Measurements from ENCODE around the gene SART3.

The SART3 gene, protein sequence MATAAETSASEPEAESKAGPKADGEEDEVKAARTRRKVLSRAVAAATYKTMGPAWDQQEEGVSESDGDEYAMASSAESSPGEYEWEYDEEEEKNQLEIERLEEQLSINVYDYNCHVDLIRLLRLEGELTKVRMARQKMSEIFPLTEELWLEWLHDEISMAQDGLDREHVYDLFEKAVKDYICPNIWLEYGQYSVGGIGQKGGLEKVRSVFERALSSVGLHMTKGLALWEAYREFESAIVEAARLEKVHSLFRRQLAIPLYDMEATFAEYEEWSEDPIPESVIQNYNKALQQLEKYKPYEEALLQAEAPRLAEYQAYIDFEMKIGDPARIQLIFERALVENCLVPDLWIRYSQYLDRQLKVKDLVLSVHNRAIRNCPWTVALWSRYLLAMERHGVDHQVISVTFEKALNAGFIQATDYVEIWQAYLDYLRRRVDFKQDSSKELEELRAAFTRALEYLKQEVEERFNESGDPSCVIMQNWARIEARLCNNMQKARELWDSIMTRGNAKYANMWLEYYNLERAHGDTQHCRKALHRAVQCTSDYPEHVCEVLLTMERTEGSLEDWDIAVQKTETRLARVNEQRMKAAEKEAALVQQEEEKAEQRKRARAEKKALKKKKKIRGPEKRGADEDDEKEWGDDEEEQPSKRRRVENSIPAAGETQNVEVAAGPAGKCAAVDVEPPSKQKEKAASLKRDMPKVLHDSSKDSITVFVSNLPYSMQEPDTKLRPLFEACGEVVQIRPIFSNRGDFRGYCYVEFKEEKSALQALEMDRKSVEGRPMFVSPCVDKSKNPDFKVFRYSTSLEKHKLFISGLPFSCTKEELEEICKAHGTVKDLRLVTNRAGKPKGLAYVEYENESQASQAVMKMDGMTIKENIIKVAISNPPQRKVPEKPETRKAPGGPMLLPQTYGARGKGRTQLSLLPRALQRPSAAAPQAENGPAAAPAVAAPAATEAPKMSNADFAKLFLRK

GRCh38 chr12:108560752-108561719, at the start of gene SART3:
TSS of gene SART3 (minus strand) at chr12:108561173. CDS start at chr12:108561154, 19 bp downstream.
- DNase-seq (ENCODE audit: low spot score), result peak; percentile 93

- DNase-seq (ENCODE audit: low spot score), result no peak
Observed at GRCh38 chr12:108610336-108610815, 49.4 kb upstream of the SART3 start.

DNA sequence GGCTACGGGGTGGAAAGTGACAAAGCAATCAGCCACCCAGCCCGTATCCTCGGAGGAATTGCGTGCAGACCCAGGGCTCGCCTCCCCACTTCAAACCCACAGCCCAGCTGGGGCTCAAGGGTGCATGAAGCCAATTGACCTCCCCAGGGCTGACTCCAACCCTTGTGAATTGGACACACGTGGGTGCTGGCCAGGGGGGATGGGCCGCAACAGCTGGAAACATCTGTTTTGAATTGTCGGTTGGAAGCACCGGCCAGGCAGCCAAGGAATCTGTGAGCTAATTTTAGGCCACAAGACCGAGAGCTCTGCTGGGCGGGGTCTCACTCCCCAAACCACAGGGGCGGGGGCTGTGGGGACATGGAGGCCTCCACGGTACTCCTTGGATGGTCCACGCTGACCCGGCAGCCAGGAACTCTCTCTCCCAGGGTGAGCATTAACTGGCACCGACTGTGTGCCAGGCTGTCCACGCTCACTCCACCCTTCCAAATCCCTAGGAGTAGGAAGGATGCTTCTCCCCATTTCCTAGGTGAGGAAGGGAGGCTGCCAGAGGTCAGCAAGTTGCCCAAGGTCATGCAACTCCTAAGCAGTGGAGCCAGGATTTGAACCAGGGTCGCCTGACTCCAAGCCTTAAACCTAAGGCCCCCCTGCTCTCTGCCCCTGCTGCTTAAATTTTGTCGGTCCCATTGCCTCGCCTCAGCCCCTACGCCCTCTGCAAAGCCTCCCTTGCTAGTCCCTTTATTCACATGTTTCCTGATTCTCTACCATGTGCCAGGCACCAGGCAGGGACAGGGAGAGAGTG, 48.8 kb upstream of the SART3 start:
- DNase-seq (ENCODE audit: low spot score), result no peak

DNA sequence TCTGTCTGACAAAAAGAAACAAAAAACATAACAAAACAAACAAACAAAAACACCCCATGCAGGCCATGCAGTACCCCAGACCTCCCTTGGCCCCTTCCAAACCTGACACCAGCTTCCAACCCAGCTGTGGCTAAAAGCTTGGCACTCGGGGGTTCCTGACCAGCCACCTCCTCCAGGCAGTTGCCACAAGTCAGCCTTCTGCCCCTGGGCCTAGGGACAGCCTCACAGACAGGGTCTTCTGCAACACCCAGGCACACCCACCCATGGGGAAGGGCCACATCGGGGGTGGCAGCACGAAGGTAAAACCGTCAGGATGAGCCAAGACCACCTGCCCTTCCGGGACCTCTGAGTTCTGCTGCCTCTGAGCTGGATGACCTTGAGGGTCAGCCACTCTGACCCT, 47.6 kb upstream of the SART3 start:
- no peak for DNase-seq (ENCODE audit: low spot score)

DNA sequence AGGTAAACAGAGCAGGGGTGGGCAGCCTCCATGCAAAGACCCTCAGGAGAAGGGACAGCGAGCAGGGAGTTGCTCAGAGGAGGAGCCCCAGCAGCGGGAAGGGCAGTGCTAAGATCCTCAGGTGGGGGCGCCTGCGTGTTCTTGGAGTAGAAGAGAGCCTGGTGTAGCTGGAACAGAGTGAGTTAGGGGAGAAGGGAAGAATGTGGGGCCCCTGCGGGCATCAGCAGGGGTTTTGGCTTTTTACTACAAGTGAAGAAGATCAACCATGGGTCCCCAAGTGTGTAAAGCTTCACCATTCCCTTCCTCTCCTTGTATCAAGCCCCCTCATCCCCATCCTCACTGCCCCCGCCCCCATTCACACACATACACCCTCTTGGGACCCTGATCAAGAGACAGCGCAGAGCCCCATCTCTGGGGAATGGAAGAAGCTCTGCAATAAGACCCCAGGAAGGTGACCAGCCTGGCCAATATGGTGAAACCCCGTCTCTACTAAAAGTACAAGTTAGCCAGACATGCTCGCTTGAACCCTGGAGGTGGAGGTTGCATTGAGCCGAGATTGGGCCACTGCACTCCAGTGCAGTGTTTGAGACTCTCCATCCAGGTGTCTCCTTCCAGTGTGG, 47.1 kb upstream of the SART3 start:
- no peak for DNase-seq (ENCODE audit: low spot score)

DNA sequence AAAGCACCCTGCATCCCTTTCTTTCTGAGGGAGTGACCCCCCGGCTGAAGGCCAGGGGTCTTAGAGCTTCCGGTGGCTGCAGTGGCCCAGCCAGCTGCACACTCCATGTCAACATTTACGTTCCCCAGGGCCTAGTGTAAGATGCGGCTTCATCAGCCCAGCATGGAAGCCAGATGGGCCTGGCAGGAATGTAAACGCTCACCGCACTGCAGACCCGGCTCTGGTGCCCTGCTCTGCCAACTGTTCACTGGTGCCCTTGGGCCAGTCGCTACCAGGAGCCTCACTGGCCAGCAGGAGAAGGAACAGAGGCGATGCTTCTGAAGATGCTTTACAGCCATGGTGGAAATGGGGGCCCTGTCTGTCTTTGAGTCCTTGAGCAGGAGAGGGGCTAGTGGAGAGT, 45.5 kb upstream of the SART3 start:
- DNase-seq (ENCODE audit: low spot score), result no peak

GRCh38 chr12:108605690-108606406, 44.9 kb upstream of the SART3 start:
- DNase-seq (ENCODE audit: low spot score), result no peak

- DNase-seq (ENCODE audit: low spot score), result peak; percentile 12
Observed at GRCh38 chr12:108605000-108605689, 44.2 kb upstream of the SART3 start.

- no peak for DNase-seq (ENCODE audit: low spot score)
Observed at GRCh38 chr12:108604208-108604941, 43.4 kb upstream of the SART3 start.

GRCh38 chr12:108603743-108604142, 42.8 kb upstream of the SART3 start:
- no peak for DNase-seq (ENCODE audit: low spot score)

- DNase-seq (ENCODE audit: low spot score), result no peak
Observed at GRCh38 chr12:108602976-108603704, 42.2 kb upstream of the SART3 start.

- DNase-seq (ENCODE audit: low spot score), result no peak
Observed at GRCh38 chr12:108602209-108602705, 41.3 kb upstream of the SART3 start.

DNA sequence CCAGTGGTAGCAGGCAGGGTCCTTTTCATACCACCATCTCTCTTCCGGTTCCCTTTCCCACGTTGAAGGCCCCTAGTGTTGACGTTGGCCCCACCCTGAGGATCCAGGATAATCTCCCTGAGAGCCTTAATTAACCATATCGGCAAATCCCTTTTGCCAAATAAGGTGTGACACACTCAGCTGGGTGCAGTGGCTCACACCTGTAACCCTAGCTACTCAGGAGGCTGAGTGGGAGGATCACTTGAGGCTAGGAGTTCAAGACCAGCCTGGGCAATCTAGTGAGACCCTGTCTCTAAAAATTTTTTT, 39.7 kb upstream of the SART3 start:
- DNase-seq (ENCODE audit: low spot score), result no peak

GRCh38 chr12:108599948-108600701, 39.2 kb upstream of the SART3 start:
- DNase-seq (ENCODE audit: low spot score), result no peak

DNA sequence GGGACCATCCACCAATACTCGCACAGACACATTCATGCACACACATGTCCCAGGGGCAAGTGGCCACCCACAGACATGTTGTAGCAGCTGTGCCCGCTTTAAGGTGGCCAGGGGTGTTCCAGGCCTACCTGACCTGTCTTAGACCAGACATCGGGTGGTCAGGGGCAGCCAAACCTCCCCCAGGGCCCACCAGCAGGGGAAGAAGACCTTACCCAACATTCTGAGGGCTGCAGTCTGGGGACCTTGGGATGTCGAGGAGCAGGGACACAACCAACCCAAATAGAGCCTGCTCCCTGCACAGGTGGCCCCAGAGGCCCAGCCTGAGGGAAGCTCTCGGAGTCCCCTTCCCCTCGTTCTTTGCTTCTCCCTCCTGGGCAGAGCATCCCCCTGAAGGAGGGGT, 38.6 kb upstream of the SART3 start:
- no peak for DNase-seq (ENCODE audit: low spot score)

DNA sequence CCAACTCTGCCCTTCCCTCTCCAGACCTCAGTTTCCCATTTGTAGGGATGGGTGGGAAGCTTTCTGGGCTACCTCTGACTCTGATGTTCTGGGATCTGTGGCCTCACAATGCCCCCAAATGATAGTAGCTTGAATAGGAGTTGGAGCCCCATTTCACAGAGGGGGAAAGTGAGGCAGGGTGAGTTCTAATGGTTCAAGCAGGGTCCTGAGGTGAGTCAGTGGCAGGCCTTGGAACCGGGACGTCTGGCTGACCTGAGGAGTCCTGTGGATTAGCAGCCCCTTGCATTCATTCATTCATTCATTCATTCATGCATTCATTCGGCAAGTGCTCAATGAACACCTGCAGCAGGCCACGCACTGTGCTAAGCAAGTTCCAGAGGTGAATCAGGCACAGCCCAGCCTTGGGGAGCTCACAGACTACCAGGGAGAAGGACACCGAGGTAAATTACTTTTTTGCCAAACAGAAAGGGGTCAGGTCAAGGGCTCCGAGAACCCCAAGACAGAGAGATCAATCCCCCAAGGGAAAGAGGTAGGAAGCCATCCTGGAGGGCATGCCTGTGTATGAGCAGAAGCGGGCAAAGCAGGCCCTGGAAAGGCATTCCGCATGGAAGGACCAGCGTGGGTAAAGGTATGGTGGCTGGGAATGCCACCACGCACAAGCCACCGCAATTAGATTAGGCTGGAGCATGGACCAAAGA, 37.7 kb upstream of the SART3 start:
- DNase-seq (ENCODE audit: low spot score), result no peak
